Stimulated activated CD4-positive, alpha-beta T cell treated with anti-CD3 and anti-CD28 coated beads, Interleukin-2, amount 100 ng/mL, for 24 hours (primary cell): ENCODE results near the gene NDEL1.
"Not testable (repeated sequence)": the region's sequence is repeated elsewhere in the genome, so short reads cannot be mapped to it uniquely, and the experiment has no call there.

Experiments
- DNase-seq, 2 donors: peaks; one replicate each; pipeline ENCODE4 v3.0.0-alpha.2; 2020

The NDEL1 gene

DNA sequence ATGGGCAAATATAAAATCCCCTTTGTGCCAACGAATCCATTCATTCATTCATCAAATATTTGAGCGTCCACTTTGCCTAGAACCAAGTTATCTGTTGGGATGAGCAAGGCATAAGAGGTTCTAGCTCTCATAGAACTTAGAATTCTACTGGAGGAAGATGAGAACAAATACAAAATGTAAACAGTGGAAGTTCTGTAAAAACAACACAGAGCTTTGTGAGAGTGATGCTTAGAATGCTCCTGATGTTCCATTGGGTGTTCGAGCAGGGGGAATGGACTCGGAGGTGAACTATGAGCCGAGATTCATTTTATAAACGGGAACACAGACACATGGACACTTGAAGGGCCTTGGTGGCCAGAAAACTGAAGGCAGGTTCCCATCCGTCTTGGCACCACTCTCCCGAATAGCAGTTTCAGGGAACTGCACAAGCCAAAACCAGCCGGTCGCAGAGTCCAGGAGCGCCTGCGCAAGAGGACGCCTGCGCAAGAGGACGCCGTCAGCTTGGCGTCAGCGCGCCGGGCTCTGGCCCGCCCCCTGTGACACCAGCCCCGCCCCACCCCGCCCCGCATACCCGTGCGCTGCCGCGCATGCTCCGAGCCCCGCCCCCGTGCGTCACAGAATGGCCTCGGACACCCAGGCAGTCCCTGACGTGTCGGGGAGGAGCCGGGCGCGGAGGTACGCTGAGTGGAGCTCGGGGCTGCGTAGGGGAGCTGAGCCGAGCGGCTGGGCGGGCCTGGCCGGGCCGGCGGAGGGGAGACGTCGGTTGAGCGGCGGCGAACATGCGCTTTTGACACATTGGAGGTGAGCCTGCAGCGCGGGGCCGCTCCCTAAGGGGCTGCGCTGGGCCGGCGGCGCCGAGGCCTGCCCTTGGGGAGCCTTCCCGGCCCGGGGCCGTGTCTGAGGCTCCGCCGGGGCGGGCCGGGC, at the start of gene NDEL1:
Gene NDEL1 (plus strand): TSS at position 640 of the 924 bp plus-strand sequence. CDS start 8,388 bp downstream, outside the sequence.
- peak; percentile 99 to 100 for DNase-seq

DNA sequence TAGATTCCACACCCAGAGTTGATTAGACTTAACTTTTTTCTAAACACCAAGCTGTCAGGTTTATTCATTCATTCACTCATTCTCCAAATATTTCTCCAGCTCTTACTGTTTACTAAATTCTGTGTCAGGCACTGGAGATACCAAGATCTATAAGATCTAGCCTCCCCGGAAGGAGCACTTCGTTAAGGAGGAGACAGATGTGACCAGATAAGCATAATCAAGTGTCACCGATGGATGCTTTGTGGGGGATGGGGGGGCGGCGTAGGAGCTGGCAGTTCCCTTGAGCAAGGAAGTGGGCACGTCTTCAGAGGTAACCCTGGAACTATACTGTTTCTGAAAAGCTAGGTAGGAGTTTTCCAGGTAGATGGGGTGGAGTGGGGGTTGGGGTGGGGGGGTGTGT, 48.8 kb upstream of the NDEL1 start:
- no peak for DNase-seq

DNA sequence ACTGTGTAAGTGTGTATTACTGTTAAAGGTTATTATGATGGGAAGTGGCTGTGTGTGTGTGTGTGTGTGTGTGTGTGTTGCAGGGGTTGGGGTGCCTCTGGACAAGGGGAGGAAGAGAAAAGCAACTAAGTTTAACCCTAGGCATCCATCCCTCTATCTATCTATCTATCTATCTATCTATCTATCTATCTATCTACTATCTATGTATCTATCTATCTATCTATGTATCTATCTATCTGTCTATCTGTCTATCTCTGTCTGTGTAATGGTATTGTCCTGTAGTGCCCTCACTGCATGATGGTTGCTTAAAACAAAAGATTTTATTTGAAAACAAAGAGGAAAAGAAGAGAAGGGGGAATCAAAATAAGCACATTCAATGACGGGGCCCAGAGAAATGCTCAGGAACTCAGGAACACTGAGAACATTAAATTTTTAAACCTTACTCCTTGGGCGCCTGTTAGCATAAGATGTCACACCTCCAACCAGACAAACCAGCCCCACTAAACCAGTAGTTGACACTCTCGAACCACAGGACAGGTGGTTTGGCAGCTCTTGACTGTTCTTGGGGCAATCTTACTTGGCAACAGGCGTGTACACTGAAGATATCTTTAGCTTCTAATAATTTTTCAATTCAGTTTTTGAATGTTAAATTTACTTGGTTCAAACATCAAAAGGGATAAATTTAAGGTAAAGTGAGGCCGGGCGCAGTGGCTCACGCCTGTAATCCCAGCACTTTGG, 47.6 kb upstream of the NDEL1 start:
- no peak for DNase-seq

GRCh38 chr17:8391711-8392110, 44.0 kb upstream of the NDEL1 start:
- no peak for DNase-seq

DNA sequence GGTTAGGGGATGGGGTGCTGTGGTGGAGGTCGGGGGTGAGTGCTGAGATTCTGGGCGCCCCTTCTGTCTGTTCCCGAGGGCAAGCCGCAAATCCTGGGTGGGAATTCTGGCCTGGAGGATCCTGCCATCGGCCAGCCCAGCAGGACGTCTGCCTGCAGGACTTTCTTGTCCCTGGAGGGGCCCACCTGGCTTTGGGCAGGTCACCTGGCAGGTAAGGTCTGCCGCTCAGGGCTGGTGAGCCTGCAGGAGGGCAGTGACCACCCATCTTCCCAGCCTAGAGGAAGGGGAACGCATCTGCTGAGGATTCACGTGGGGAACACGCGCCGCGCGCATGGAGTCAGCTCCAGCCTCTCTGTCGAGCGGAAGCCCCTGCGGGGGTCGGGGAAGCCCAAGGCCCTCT, 43.4 kb upstream of the NDEL1 start:
- DNase-seq, result no peak

DNA sequence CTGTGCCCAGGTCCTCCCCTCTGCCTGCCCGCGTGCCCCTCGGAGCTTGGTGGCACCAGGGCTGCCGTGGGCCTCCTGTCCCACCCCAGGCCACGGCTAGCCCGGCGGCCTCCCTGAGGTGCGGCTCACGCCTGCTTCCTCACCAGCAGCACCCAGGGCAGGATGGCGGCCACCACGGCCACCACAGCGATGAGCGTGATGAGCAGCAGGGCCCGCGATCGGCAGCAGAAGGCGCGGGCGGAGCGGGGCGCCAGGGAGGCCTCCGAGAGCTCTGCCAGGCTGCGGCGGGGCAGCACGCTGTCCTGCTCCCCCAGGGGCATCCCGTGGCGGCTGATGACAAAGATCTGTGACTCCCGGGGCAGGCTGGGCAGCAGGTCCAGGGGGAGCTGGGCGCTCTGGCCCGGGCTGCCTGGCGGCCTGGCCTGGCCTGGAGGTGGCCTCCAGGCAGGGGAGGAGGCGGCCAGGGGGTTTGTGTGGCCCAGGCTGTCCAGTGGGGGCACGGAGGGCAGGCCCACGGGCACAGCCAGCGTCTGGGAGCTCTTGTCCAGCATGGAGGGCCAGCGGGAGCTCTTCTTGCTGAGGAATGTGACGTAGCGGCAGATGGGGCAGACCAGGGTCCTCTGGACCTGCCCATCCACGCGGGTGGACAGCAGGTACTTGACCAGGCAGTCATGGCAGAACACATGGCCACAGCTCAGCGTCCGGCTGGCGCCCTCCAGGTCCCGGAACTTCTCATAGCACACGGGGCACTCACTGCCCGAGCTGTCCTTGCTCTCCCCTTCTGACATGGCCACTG, 42.8 kb upstream of the NDEL1 start:
- DNase-seq, result no peak

GRCh38 chr17:8393470-8394231, 42.0 kb upstream of the NDEL1 start:
- no peak for DNase-seq

DNA sequence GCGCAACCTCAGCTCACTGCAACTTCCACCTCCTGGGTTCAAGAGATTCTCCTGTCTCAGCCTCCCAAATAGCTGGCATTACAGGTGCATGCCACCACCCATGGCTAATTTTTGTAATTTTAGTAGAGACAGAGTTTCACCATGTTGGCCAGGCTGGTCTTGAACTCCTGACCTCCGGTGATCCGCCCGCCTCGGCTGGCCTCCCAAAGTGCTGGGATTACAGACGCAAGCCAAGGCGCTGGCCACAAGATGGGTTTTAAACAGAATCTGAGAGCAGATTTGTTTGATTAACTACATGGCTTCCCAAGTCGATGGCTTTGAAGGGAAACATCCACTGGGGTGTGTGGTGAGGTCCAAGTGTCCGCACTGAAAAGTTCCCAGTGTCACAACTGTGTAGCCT, 41.2 kb upstream of the NDEL1 start:
- not testable (repeated sequence) for DNase-seq

DNA sequence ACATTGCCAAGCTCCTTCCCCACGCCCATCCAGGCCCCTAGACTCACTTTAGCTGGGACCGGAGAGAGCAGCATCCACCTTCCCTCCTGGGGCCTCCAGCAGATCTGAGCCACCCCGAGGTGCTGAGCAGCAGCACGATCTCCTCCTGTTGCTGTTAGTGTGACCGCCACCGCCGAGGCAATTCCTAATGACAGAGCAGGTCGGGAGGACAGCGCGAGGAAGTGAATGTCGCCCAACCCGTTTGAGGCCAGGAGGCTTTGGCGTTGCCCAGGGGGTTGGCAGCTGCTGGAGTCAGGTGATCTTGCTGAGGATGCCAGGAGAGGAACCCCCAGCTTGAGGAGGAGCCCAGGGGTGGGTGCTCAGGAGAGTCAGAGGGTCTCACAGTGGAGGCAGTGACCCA, 38.0 kb upstream of the NDEL1 start, which contains the start of gene RNF222:
Gene RNF222 (minus strand): TSS at position 192 of the 400 bp plus-strand sequence. CDS start 4,366 bp downstream, outside the sequence.
- no peak for DNase-seq

DNA sequence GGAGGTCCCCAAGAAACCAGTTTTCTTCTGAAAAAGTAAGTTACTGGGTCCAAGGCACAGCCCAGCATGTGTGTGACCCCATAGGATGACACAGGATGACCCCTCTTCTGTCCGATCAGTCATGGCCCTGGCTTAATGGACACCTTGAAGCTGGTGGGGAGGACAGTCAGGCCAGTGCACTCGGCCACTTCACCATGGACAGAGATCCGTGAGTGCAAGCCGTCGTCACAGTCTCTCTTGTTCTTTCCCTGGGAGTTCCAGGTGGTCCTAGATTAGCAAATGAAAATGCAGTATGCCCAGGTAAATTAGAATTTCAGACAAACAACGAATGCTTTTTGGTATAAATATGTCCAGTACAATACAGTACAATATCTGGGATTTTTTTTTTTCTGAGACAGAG, 36.7 kb upstream of the NDEL1 start:
- DNase-seq, result no peak

- no peak for DNase-seq
Measured at GRCh38 chr17:8401107-8401506, 34.6 kb upstream of the NDEL1 start.

- no peak for DNase-seq
Measured at GRCh38 chr17:8402921-8403536, 32.7 kb upstream of the NDEL1 start.

DNA sequence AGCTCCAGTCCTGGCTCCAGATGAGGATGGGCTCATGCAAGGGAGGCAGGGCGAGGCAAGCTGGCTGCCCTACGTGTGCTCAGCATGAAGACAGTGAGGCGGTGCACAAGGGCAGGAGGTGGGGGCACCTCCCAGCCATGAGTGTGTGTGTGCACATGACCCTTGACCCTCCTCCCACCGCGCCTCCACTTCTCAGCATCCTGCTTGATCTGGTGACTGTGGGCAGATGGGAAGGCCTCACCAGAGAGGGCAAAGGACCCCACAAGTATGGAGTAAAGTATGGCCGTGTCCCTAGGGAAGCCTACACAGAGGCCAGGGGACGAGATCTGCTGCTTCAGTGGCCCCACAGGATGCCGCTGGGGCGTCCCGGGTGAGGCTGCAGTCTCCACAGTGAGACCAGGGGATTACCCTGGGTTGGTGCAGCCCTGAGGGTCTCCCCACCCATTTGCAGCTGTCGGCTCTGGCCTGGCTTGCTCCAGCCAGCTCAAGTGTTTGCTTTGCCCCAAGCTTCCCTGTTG, 30.1 kb upstream of the NDEL1 start:
- no peak for DNase-seq

GRCh38 chr17:8406174-8406573, 29.5 kb upstream of the NDEL1 start:
- DNase-seq, result no peak

- DNase-seq, result no peak
Measured at GRCh38 chr17:8408371-8408770, 27.3 kb upstream of the NDEL1 start.

DNA sequence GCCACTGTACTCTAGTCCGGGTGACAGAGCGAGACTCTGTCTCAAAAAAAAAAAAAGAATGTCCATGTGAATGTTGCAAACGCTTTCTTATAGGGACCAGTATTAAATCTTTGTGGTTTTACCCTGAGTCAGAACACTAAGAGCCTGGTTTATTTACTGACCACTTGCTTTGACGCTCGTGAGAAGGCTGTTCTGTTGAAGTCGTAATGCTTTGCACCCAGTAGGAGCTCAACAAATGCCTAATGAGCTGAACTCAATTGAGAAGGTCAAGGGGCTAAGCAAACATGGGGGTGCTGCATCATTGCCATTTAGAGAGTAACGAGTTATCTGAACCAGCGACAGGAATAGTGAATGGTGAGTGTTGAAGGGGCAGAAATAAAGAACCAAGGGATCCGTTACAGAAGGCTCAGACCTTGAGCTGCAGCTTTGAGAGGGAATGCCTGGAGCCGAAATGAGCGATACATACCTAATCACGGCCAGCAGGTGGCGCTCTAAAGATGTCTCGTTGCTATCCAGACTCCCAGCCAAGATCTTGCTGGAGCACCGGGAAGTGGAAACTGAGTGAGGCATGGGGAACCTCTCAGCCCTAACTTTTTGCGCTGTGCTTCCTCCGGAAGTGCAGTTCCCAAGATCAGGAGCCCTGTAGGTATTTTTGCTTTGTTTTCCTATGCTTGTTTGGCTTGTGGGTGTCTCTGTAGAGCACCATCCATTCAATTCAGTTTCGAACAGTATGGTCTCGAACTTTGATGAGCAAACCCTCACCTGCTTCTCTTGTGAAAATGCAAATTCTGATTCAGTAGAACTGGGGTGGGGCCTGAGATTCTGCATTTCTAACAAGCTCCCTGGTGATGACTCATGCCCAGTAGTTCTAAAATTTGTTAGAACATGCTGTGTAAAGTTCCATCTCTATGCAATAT, 25.5 kb upstream of the NDEL1 start:
- peak; percentile 87 for DNase-seq

- no peak for DNase-seq
Measured at GRCh38 chr17:8410883-8411238, 24.8 kb upstream of the NDEL1 start.

- DNase-seq, result no peak
Measured at GRCh38 chr17:8412089-8412488, 23.6 kb upstream of the NDEL1 start.

- no peak for DNase-seq
Measured at GRCh38 chr17:8413328-8413727, 22.4 kb upstream of the NDEL1 start.

- DNase-seq, result no peak
Measured at GRCh38 chr17:8413938-8414337, 21.7 kb upstream of the NDEL1 start.

- DNase-seq, result no peak
Measured at GRCh38 chr17:8417806-8418205, 17.9 kb upstream of the NDEL1 start.
